HG03565 (cell line): ENCODE results near the gene ODF2.
A peak's percentile ranks its signal among the peaks of the same experiment; 100 is the strongest.
"Not testable (repeated sequence)": the region's sequence is repeated elsewhere in the genome, so short reads cannot be mapped to it uniquely, and the experiment has no call there.

Source experiments
- ATAC-seq: cut with Tn5 transposase; IDR thresholded peaks from one replicate; pipeline ENCODE4 v1.9.1; 2021; ENCODE audit warnings: mild to moderate bottlenecking, moderate library complexity; ENCODE audit not compliant: unreplicated experiment

ODF2 gene

GRCh38 chr9:128455849-128456612 lies at the start of gene ODF2:
TSS of gene ODF2 (plus strand) at chr9:128456006. CDS start at chr9:128456092, 86 bp downstream.
- ATAC-seq, result peak; percentile 75

- no peak for ATAC-seq
Measured at GRCh38 chr9:128406848-128407391, 48.9 kb upstream of the ODF2 start.

GRCh38 chr9:128408963-128409431 lies 46.8 kb upstream of the ODF2 start:
- ATAC-seq, result no peak

GRCh38 chr9:128409450-128409849 lies 46.4 kb upstream of the ODF2 start:
- ATAC-seq, result no peak

- ATAC-seq, result no peak
Measured at GRCh38 chr9:128409978-128410377, 45.8 kb upstream of the ODF2 start.

GRCh38 chr9:128411364-128412119 lies 44.3 kb upstream of the ODF2 start:
- no peak for ATAC-seq

GRCh38 chr9:128412120-128412790 lies 43.6 kb upstream of the ODF2 start:
- ATAC-seq, result no peak

GRCh38 chr9:128413728-128414127 lies 42.1 kb upstream of the ODF2 start:
- ATAC-seq, result not testable (repeated sequence)

GRCh38 chr9:128414461-128414860 lies 41.3 kb upstream of the ODF2 start:
- ATAC-seq, result no peak

GRCh38 chr9:128415281-128415680 lies 40.5 kb upstream of the ODF2 start:
- no peak for ATAC-seq

- no peak for ATAC-seq
Measured at GRCh38 chr9:128416014-128416413, 39.8 kb upstream of the ODF2 start.

- no peak for ATAC-seq
Measured at GRCh38 chr9:128416432-128417019, 39.3 kb upstream of the ODF2 start.

- no peak for ATAC-seq
Measured at GRCh38 chr9:128419061-128419925, 36.5 kb upstream of the ODF2 start.

- ATAC-seq, result peak; percentile 61
Measured at GRCh38 chr9:128420060-128420650, 35.7 kb upstream of the ODF2 start.

GRCh38 chr9:128420651-128421481 lies 34.9 kb upstream of the ODF2 start, which contains the start of gene CERCAM:
TSS of gene CERCAM (plus strand) at chr9:128420857. CDS start at chr9:128420878, 21 bp downstream.
- ATAC-seq, result peak; percentile 56

GRCh38 chr9:128421482-128421996 lies 34.3 kb upstream of the ODF2 start:
- ATAC-seq, result no peak

- not testable (repeated sequence) for ATAC-seq
Measured at GRCh38 chr9:128422022-128422782, 33.6 kb upstream of the ODF2 start.

- no peak for ATAC-seq
Measured at GRCh38 chr9:128422783-128423150, 33.0 kb upstream of the ODF2 start.
